Superior temporal gyrus (tissue), 1 donor: Measurements from ENCODE around the gene GP1BA.

Experiments used
- DNase-seq: peaks from one replicate; pipeline ENCODE4 v3.0.0-alpha.2; 2016; ENCODE audit errors: extremely low spot score

The GP1BA gene

GRCh38 chr17:4973256-4974114 lies 41.4 kb downstream of the GP1BA start:
- DNase-seq: no peak

DNA sequence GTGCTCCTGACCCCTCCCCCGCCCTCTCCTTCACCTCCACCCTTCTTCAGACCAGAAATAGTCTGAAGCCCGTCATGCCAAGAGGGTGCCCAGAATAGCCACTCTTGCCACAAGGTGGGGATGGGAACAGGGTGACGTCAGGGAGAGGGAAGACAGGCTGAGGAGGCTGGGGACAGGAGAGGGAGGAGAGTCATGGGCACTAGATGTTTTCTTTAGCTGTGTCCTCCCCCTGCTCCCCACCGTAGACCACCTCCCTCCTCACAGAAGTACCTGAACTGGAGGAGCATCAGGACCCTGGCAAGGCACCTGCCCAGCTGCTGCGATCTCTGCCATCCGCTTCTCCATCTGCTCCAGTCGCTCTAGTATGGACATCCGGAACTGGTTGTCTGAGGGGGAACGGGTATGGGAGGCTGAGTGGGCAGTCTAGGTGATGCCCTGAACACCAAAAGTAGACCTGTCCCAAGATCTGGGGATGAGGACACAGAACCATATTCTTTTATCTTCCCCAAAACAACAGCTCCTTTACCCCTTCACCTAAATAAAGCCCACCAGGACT lies 42.1 kb downstream of the GP1BA start:
- DNase-seq: no peak

- no peak for DNase-seq
Observed at GRCh38 chr17:4978726-4979125, 46.6 kb downstream of the GP1BA start.

- peak; percentile 67 for DNase-seq
Observed at GRCh38 chr17:4980644-4981216, 48.7 kb downstream of the GP1BA start.

- DNase-seq: no peak
Observed at GRCh38 chr17:4982305-4982704, 50.2 kb downstream of the GP1BA start.
